Activated CD4-positive, alpha-beta T cell treated with anti-CD3 and anti-CD28 coated beads for 36 hours (primary cell): ENCODE data around the gene DSCAM. TPM values are rescaled to one million over a fixed set of nuclear protein-coding genes. Genes with fewer than 3 reads are reported as not detected.

Experiments
- ATAC-seq: fragments of 200-7000 bp; cut with Tn5 transposase; one replicate; pipeline ENCODE4 v1.10.0; 2021; ENCODE audit warnings: mild to moderate bottlenecking, moderate library complexity
- CTCF ChIA-PET: fragments of 350-600 bp; sonication (Branson Sonifier 250); formaldehyde crosslinking; loops from one replicate; lab custom pipeline; 2021; ENCODE audit warnings: antibody characterized with exemption; lab: Charles Lee
- POLR2A ChIA-PET: fragments of 350-600 bp; sonication (Branson Sonifier 250); formaldehyde crosslinking; loops from one replicate; lab custom pipeline; 2021; ENCODE audit warnings: antibody characterized with exemption, inconsistent platforms; lab: Charles Lee
- DNase-seq: peaks from one replicate; pipeline ENCODE4 v3.0.0-alpha.2; 2020
- H3K27ac Mint-ChIP-seq: one replicate; pipeline ENCODE4 v1.8.0; 2021; ENCODE audit warnings: mixed read lengths
- H3K27me3 Mint-ChIP-seq: one replicate; pipeline ENCODE4 v1.8.0; 2021; ENCODE audit warnings: mixed read lengths
- H3K36me3 Mint-ChIP-seq: one replicate; pipeline ENCODE4 v1.8.0; 2021; ENCODE audit warnings: low read depth, mixed read lengths
- H3K4me1 Mint-ChIP-seq: one replicate; pipeline ENCODE4 v1.8.0; 2021; ENCODE audit warnings: mixed read lengths
- H3K4me3 Mint-ChIP-seq: one replicate; pipeline ENCODE4 v1.8.0; 2021; ENCODE audit warnings: mild to moderate bottlenecking, moderate library complexity, mixed read lengths
- H3K9me3 Mint-ChIP-seq: one replicate; pipeline ENCODE4 v1.8.0; 2021; ENCODE audit warnings: low read depth, mixed read lengths
- intact Hi-C, 2 experiments: fragments of 100-400 bp; cut with DNase I in 1 of 2; cut with micrococcal nuclease in 1 of 2; formaldehyde crosslinking; loops; one replicate each; pipeline versions ENCODE4 v1.14.2 to v1.15.1; 2022 to 2024; cut with DNase I, micrococcal nuclease
- total RNA-seq, 2 experiments: library from RNA; stranded (reverse); gene quantifications; one replicate each; pipeline ENCODE4 v1.2.3, GENCODE V29; 2021

Gene DSCAM
- total RNA-seq, 2 experiments from 2014 or later = not detected

DNA sequence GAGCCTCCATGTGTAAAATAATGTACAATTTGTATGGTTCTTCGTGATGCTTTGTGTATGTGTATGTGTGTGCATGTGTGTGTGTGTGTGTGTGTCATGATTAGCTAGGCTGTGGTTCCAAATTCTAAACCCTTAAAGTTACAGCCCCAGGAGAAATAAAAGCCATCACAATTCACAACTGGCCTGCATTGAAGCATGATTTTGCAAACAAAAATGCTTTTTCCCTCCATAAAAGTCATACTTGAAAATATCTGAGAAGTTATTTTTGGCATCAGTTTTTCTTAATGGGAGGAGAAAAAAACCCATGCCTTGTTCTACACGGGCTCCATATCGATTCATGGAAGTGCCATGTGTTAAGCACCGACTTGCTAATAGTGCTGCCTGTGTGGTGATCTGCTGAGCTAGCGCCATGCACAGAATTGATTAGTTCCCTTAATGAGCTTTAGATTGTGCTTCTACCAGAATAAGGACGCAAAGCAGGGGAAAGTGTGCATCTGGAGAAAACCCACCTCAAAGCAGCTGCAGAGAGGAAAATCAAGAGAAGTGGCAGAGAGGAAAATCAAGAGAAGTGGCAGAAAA is 207.3 kb downstream of the DSCAM start:
- POLR2A ChIA-PET = interaction anchor here (0.7 kb wide), 1 partner anchor 43 kb away, joined by 3 read pairs; no protein-coding TSS in a partner anchor
- H3K27me3 Mint-ChIP-seq = no peaks in the 10 kb centered on the region
- H3K4me3 Mint-ChIP-seq = no peak overlapping the region
- ATAC-seq (no peak), DNase-seq (no peak)
- no peaks in the 10 kb centered on the region for H3K4me1 Mint-ChIP-seq
- H3K36me3 Mint-ChIP-seq = no peaks in the 10 kb centered on the region
- intact Hi-C loops = no loop called here
- no peak overlapping the region for H3K27ac Mint-ChIP-seq
- H3K9me3 Mint-ChIP-seq = no peaks in the 10 kb centered on the region
- CTCF ChIA-PET = no interaction called here

DNA sequence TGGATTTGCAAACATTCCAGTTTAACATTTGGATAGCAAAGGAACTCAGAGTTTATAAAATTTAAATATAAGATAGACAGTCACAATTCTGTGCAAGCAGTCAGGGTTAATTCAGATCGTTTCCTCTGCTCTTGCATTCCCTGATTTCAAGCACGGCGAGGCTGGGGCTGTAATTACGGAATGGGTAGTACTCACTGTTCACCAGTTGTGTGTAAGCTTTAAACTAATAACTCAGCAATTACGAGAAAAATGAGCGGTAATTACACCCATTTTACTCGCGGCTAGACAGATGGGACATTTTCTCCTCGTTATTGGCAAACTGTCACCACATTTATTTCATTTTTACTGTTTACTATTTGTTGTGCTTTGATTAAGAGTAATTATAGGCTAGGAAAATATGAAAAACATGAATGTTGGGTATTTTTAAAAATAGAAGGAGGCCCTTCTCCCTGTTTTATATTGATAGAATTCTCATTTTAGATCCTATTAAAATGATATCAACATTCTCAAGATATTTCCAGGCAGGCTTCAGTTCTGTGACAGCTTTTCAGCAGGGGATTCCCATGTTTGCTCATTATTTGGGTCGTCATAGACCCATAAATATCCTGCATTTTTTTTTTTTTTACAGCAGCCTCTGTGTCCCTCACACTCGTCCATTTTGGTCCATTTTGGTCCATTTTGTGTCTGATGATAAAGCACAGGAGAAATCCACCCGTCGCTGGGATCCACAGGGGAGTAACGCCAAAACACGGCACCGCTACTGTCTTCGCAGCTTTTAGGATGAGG is 208.3 kb downstream of the DSCAM start:
- CTCF ChIA-PET = interaction anchor here (1.3 kb wide), 1 partner anchor 12 kb away, joined by 3 read pairs; no protein-coding TSS in a partner anchor
- H3K4me1 Mint-ChIP-seq = no peaks in the 10 kb centered on the region

DNA sequence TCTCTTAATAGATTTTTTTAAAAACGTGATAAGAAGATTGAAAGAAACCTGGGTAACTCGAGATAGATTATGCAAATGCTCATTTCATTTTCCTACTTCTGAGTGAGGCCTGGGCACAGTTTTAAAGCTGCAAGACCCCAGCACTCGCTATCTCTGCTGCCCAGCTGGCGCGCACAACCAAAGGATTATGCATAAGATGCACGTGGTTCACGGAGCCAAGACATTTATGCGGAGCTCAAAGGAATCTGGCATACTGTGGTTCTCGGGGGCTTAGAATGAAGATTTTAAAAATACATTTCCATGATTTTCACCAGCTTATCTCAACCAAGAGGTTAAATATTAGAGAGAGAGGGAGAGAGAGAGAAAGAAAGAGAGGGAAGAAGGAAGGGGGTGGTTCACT is 210.9 kb downstream of the DSCAM start:
- no peaks in the 10 kb centered on the region for H3K4me1 Mint-ChIP-seq
- no peaks in the 10 kb centered on the region for H3K27me3 Mint-ChIP-seq
- no peak for DNase-seq
- ChIA-PET POLR2A (no interaction called here), CTCF (no interaction called here)
- H3K4me3 Mint-ChIP-seq = no peak overlapping the region
- no peak for ATAC-seq
- H3K27ac Mint-ChIP-seq = no peak overlapping the region
- H3K9me3 Mint-ChIP-seq = no peaks in the 10 kb centered on the region
- H3K36me3 Mint-ChIP-seq = no peaks in the 10 kb centered on the region
- intact Hi-C loops = no loop called here

More for the DNA sequence above, 208.3 kb downstream of the DSCAM start:
- intact Hi-C loops = no loop called here
- no peak for DNase-seq
- H3K27me3 Mint-ChIP-seq = no peaks in the 10 kb centered on the region
- no peaks in the 10 kb centered on the region for H3K36me3 Mint-ChIP-seq
- POLR2A ChIA-PET = no interaction called here
- no peak overlapping the region for H3K4me3 Mint-ChIP-seq
- no peak for ATAC-seq
- no peaks in the 10 kb centered on the region for H3K9me3 Mint-ChIP-seq
- H3K27ac Mint-ChIP-seq = no peak overlapping the region

DNA sequence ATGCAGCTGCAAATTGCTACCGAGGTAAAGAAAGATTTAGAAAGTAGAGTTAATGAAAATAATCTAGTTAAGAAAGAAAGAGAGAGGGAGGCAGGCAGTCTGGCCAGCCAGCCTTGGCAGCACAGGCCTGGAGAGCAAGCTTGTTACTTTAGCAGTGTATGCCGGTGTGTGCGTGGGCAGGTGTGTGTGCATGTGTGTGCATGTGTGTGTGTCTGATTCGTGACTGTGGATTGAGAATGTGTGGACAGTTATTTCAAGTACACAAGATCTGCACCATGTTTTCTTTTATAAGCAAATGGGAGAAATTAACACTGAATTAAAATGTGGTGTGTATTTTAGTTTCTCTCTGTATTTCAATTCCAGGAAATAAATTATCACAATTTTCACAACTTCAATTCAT is 211.6 kb downstream of the DSCAM start:
- Mint-ChIP-seq H3K36me3 (no peaks in the 10 kb centered on the region), H3K27me3 (no peaks in the 10 kb centered on the region), H3K27ac (no peak overlapping the region), H3K4me3 (no peak overlapping the region), H3K9me3 (no peaks in the 10 kb centered on the region), H3K4me1 (no peaks in the 10 kb centered on the region)
- ChIA-PET POLR2A (no interaction called here), CTCF (no interaction called here)
- intact Hi-C loops = no loop called here
- ATAC-seq (no peak), DNase-seq (no peak)

DNA sequence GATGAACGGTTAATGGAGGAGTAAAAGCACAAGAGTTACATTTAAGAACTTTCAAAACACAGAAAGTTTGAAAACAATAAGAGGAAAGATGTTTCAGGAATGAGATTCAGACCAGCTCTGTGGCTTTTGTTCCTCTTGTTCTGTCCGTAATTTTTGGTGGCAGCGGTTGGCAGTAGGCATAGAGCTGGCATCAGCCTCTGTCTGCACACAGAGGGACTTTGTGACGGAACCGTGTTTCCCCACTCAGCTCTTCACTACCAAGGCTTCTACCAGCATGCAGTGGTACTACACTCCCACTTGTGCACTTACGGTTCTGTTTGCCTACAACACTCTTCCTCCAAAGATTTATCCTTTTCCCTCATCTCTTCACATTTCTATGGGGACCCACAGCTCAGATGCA is 212.8 kb downstream of the DSCAM start:
- no peak for DNase-seq
- intact Hi-C loops = no loop called here
- H3K4me3 Mint-ChIP-seq = no peak overlapping the region
- no peaks in the 10 kb centered on the region for H3K4me1 Mint-ChIP-seq
- ChIA-PET POLR2A (no interaction called here), CTCF (no interaction called here)
- no peak overlapping the region for H3K27ac Mint-ChIP-seq
- no peaks in the 10 kb centered on the region for H3K36me3 Mint-ChIP-seq
- no peaks in the 10 kb centered on the region for H3K9me3 Mint-ChIP-seq
- H3K27me3 Mint-ChIP-seq = no peaks in the 10 kb centered on the region
- no peak for ATAC-seq

DNA sequence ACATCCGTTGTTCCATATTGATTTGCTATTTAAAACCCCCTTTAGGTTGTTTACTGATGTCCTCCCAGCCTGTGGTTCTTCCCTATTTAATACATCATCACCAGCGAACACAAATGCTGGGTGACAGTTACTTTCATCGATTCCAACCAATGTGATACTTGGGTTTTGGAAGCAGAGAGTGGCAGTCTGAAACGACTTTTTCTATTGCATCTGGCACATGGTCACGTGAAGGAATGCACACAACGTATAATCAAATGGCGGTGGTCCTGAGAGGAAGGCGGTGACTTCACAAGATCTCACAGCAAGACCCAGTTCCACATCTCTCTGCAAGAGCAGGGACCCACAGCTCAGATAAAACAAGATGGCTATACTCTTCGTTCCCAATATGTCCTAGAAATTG is 213.9 kb downstream of the DSCAM start:
- intact Hi-C loops = no loop called here
- Mint-ChIP-seq H3K27ac (no peak overlapping the region), H3K27me3 (no peaks in the 10 kb centered on the region), H3K4me3 (no peak overlapping the region), H3K36me3 (no peaks in the 10 kb centered on the region), H3K4me1 (no peaks in the 10 kb centered on the region), H3K9me3 (no peaks in the 10 kb centered on the region)
- no peak for ATAC-seq
- CTCF ChIA-PET = no interaction called here
- POLR2A ChIA-PET = no interaction called here
- no peak for DNase-seq

DNA sequence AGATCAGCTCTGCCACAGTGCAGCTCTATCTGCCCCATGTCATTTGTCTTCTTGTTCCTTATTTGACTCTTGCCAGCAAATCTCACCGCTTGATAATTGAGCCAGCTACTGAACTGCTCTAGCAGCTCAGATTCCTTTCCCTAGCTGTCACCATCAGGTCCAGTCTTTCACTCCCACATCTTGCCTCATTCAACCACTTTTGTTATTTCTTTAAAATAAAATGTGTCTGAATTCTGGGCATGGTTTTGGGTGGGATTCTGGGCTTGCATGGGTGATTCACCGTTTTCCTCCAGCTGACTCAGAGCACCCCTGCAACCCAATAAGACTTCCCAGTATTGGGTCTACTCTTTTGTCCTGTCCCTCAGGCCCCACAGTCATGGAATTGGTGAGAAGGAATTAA is 215.7 kb downstream of the DSCAM start:
- no peaks in the 10 kb centered on the region for H3K36me3 Mint-ChIP-seq
- H3K9me3 Mint-ChIP-seq = no peaks in the 10 kb centered on the region
- H3K4me1 Mint-ChIP-seq = no peaks in the 10 kb centered on the region
- CTCF ChIA-PET = no interaction called here
- no peak overlapping the region for H3K27ac Mint-ChIP-seq
- no peak for ATAC-seq
- intact Hi-C loops = no loop called here
- no peak for DNase-seq
- no peaks in the 10 kb centered on the region for H3K27me3 Mint-ChIP-seq
- POLR2A ChIA-PET = no interaction called here
- no peak overlapping the region for H3K4me3 Mint-ChIP-seq

DNA sequence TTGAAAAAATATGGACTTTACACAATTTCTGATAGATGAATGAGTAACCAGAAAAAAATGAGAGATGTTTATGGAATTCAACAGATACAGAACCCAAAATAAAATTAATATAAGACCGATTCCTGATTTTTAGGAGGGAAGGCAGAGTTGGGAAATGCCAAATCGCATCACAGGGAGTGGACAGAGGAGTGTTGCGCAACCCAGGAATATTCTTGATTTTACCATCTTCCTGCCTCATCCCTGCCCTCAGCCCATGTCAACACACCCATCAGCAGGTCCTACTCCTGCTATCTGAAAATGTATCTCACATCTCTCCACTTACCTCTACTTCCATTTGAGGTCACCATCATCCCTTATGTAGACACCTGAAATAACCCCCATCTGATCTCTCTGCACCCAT is 221.0 kb downstream of the DSCAM start:
- Mint-ChIP-seq H3K4me1 (no peaks in the 10 kb centered on the region), H3K27me3 (no peaks in the 10 kb centered on the region), H3K4me3 (no peak overlapping the region), H3K9me3 (no peaks in the 10 kb centered on the region), H3K36me3 (no peaks in the 10 kb centered on the region), H3K27ac (no peak overlapping the region)
- ChIA-PET CTCF (no interaction called here), POLR2A (no interaction called here)
- DNase-seq = no peak
- ATAC-seq = no peak
- intact Hi-C loops = no loop called here

DNA sequence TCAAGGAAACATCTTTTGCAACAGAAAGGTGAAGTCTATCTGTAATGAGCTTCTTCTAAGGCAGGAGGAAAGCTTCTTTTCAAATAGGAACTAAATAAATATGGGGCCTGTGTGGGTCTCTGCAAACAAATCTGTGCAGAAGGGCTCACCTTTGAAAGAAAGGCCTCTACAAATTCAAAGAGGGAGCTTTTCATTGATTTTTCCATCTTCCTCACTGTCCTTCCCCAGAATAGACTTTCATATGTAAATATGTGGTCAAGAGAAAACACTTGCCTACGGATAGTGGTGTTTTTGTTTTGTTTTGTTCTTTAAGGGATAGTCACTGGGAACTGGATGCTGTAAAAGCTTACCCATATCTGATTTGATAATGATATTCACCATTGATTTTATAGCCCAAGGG is 223.4 kb downstream of the DSCAM start:
- intact Hi-C loops = no loop called here
- Mint-ChIP-seq H3K36me3 (no peaks in the 10 kb centered on the region), H3K9me3 (peaks cover 3% of the 10 kb centered on the region), H3K4me1 (no peaks in the 10 kb centered on the region), H3K27ac (no peak overlapping the region), H3K4me3 (no peak overlapping the region), H3K27me3 (no peaks in the 10 kb centered on the region)
- ATAC-seq (no peak), DNase-seq (no peak)
- CTCF ChIA-PET = interaction anchor here (0.7 kb wide), 1 partner anchor 449 kb away, joined by 3 read pairs; no protein-coding TSS in a partner anchor
- POLR2A ChIA-PET = no interaction called here

DNA sequence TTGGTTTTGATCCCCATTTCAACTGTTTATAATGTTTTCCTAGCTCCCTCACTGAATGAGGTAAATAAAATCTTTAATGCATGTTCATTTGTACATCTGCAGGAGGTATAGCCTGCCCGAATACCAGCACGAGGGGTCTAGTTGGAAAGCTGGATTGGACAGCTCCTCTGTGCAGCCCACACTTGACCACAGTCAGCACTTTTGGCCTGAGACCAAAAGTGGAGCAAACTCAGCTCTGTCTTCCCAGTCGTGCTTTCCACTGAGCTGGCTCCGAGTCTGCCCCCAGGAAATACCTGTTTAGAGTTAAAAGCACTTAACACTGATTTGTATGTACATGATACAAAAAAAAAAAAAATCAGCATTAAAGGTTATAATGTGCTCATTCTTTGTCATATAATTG is 224.4 kb downstream of the DSCAM start:
- intact Hi-C loops = no loop called here
- no peak overlapping the region for H3K4me3 Mint-ChIP-seq
- no peaks in the 10 kb centered on the region for H3K36me3 Mint-ChIP-seq
- POLR2A ChIA-PET = no interaction called here
- no peaks in the 10 kb centered on the region for H3K4me1 Mint-ChIP-seq
- no peak for DNase-seq
- CTCF ChIA-PET = no interaction called here
- no peak for ATAC-seq
- H3K27ac Mint-ChIP-seq = no peak overlapping the region
- peaks cover 6% of the 10 kb centered on the region for H3K9me3 Mint-ChIP-seq
- H3K27me3 Mint-ChIP-seq = no peaks in the 10 kb centered on the region

DNA sequence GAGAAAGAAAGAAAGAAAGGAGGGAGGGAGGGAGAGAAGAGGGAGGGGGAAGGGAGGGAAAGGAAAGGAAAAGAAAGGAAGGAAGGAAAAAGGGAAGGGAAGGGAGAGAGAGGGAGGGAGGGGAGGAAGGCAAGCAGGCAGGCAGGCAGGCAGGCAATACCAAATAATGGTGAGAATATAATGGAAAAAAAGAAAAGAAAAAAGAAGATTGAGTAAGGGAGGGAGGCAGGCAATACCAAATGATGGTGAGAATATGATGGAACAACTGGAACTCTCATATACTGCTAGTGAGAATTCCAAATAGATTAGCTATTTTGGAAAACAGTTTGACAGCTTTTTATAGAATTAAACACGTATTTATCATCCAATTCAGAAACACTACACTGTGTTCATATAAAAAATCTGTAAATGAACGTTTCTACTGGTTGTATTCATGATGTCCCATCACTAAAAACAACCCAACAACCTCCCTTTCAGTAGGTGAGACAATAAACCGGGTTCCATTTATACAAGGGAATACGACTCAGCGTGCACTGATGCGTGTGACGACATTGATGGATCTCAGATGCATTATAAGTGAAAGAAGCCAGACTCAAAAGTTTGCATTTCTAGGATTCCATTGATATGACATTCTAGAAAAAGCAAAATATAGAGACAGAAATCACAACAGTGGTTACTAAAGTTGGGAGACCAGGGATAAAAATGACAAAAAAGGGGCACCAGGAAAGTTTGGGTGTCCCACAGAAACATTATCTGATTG is 226.4 kb downstream of the DSCAM start:
- ChIA-PET CTCF (no interaction called here), POLR2A (no interaction called here)
- no peaks in the 10 kb centered on the region for H3K27me3 Mint-ChIP-seq
- ATAC-seq (no peak), DNase-seq (no peak)
- intact Hi-C loops = no loop called here
- peaks cover 6% of the 10 kb centered on the region for H3K9me3 Mint-ChIP-seq
- H3K27ac Mint-ChIP-seq = no peak overlapping the region
- no peaks in the 10 kb centered on the region for H3K4me1 Mint-ChIP-seq
- H3K4me3 Mint-ChIP-seq = no peak overlapping the region
- H3K36me3 Mint-ChIP-seq = no peaks in the 10 kb centered on the region
